Measurements from ENCODE around the gene PTGER2. TPM values are rescaled to one million over a fixed set of nuclear protein-coding genes. Genes with fewer than 3 reads are reported as not detected.
A peak's percentile ranks its signal among the peaks of the same experiment; 100 is the strongest.

The PTGER2 gene
- total RNA-seq, 3 donors from 2014 or later (not counting 1 experiment from before 2014, with no cell fraction given), result 55.3 to 67.9 (median 60.6) TPM

DNA sequence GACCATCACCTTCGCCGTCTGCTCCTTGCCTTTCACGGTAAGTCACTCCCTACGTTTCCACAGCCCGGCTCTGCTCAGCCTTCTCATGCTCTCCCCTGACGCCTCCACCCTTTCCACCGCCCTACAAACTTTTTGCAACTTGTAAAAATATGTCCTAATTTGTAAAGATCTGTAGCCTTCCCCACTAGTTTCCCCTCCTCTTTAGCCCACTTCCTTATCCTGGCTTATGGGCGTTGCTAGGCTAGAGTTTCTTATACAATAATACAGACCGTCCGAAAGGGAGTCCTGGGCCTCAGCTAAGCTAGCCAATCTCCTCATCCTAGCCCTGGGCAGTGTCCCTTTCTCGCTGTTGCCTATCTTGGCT, 1.2 kb downstream of the PTGER2 start:
- ATAC-seq (peak; percentile 4 to 27 (median 5)), DNase-seq (peak in 1 of 2 donors; percentile 50)
- H3K27me3 Mint-ChIP-seq (ENCODE audit: low read depth in 2 of 2), result no peaks in the 10 kb centered on the region
- Histone ChIP-seq H3K4me1 (ENCODE audit: control insufficient read depth, insufficient read depth, low read length) (peaks cover 35% of the 10 kb centered on the region), H3K9me3 (ENCODE audit: control insufficient read depth, insufficient read depth, low read length) (no peaks in the 10 kb centered on the region), H3K4me3 (ENCODE audit: low read length) (peak overlapping the region; percentile 86), H3K27ac (ENCODE audit: low read length) (peak overlapping the region; percentile 75), H3K27me3 (ENCODE audit: control insufficient read depth, insufficient read depth, low read length) (no peaks in the 10 kb centered on the region), H3K36me3 (ENCODE audit: control insufficient read depth, insufficient read depth, low read length) (no peaks in the 10 kb centered on the region)
- H3K4me1 Mint-ChIP-seq, result peaks cover 89 to 95% of the 10 kb centered on the region in 2 donors
- intact Hi-C loops (cut with micrococcal nuclease), result loop anchor here (2.0 kb wide), 1 partner anchor 37 kb away; no protein-coding TSS in a partner anchor
- WGBS (ENCODE audit: insufficient coverage), result 1% methylated on average over 11 of the region's 11 CpGs
- H3K36me3 Mint-ChIP-seq, result peaks cover 12% of the 10 kb centered on the region
- peak overlapping the region; percentile 98 for H3K4me3 Mint-ChIP-seq
- H3K27ac Mint-ChIP-seq, result peak overlapping the region; percentile 95 to 99
- H3K9me3 Mint-ChIP-seq, result no peaks in the 10 kb centered on the region
- TF ChIP-seq, protein P1, sequence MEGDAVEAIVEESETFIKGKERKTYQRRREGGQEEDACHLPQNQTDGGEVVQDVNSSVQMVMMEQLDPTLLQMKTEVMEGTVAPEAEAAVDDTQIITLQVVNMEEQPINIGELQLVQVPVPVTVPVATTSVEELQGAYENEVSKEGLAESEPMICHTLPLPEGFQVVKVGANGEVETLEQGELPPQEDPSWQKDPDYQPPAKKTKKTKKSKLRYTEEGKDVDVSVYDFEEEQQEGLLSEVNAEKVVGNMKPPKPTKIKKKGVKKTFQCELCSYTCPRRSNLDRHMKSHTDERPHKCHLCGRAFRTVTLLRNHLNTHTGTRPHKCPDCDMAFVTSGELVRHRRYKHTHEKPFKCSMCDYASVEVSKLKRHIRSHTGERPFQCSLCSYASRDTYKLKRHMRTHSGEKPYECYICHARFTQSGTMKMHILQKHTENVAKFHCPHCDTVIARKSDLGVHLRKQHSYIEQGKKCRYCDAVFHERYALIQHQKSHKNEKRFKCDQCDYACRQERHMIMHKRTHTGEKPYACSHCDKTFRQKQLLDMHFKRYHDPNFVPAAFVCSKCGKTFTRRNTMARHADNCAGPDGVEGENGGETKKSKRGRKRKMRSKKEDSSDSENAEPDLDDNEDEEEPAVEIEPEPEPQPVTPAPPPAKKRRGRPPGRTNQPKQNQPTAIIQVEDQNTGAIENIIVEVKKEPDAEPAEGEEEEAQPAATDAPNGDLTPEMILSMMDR (IDR thresholded peaks at IDR 0.05), result no peak

DNA sequence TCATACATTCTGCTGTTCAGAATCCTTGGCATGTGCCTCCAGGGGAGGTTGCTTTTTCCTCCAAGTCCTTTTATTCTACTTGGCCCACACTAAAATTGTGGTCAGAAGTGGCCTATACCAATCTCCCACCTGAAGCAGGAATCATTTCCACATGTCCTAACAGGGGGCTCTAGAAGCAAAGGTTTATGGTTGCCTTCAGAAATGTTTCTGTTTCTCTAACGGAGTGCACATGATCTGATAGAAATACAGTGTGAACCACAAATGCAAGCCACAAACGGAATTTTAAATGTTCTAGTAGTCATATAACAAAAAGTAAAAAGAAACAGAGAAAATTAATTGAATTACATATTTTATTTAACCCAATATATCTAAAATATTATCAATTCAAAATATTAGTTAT, 4.0 kb downstream of the PTGER2 start:
- Mint-ChIP-seq H3K27me3 (ENCODE audit: low read depth in 2 of 2) (no peaks in the 10 kb centered on the region), H3K9me3 (peaks cover 4 to 5% of the 10 kb centered on the region in 2 donors), H3K36me3 (peaks cover 34% of the 10 kb centered on the region), H3K4me3 (peak overlapping the region; percentile 98), H3K4me1 (peaks cover 84 to 94% of the 10 kb centered on the region in 2 donors), H3K27ac (peak overlapping the region; percentile 95 to 99)
- no CpG with 5 or more reads among the region's 2 CpGs for WGBS (ENCODE audit: insufficient coverage)
- peak overlapping the region; percentile 86 for H3K4me3 ChIP-seq (ENCODE audit: low read length)
- DNase-seq, result peak in 1 of 2 donors; percentile 45
- intact Hi-C loops (cut with micrococcal nuclease), result no loop called here
- peak in 2 of 3 donors; percentile 8 to 13 for ATAC-seq
- peaks cover 19% of the 10 kb centered on the region for H3K4me1 ChIP-seq (ENCODE audit: control insufficient read depth, insufficient read depth, low read length)
- peaks cover 3% of the 10 kb centered on the region for H3K36me3 ChIP-seq (ENCODE audit: control insufficient read depth, insufficient read depth, low read length)
- peak overlapping the region; percentile 75 for H3K27ac ChIP-seq (ENCODE audit: low read length)
- H3K9me3 ChIP-seq (ENCODE audit: control insufficient read depth, insufficient read depth, low read length), result peaks cover 9% of the 10 kb centered on the region
- H3K27me3 ChIP-seq (ENCODE audit: control insufficient read depth, insufficient read depth, low read length), result no peaks in the 10 kb centered on the region
- TF ChIP-seq, protein P1 (IDR thresholded peaks at IDR 0.05), result no peak

DNA sequence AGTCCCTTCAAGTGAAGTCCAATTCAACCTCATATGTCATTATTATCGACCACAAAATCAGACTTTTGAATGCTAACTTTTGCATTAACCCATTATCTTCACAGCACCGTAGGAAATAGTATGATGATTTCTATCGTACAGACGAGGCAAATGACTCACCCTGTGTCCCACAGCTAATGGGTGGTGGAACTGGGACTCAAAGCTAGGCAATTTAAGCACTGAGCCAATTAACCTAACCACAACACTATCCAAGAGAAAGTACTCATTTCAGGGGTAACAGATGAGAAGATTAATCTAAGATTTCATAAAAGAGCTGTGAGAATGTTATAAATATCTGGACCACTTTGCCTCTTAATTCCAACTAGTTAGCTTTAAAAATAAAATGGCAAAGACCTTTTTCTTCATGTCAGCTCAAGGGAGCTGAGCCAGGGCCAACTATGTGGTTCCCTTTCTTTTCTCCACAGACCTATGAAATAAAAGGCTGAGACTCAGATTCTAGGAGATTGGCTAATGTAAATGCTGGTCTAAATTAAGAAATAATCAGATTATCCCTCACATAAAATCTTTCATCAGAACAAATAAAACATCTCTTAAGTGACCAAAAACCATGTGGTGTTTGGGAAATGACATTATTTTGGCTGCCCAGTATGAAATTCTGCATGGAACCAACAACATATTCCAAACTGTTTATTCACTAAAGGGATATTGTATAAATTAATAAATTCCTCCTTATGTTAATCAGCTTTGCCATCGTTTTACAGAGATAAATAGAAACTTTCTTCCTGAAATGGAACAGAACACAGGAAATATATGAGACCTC, 4.9 kb downstream of the PTGER2 start:
- intact Hi-C loops (cut with micrococcal nuclease), result no loop called here
- TF ChIP-seq, protein P1 (IDR thresholded peaks at IDR 0.05), result no peak
- Histone ChIP-seq H3K27me3 (ENCODE audit: control insufficient read depth, insufficient read depth, low read length) (no peaks in the 10 kb centered on the region), H3K9me3 (ENCODE audit: control insufficient read depth, insufficient read depth, low read length) (peaks cover 9% of the 10 kb centered on the region), H3K4me3 (ENCODE audit: low read length) (peak overlapping the region; percentile 86), H3K36me3 (ENCODE audit: control insufficient read depth, insufficient read depth, low read length) (peaks cover 3% of the 10 kb centered on the region), H3K4me1 (ENCODE audit: control insufficient read depth, insufficient read depth, low read length) (peaks cover 21% of the 10 kb centered on the region), H3K27ac (ENCODE audit: low read length) (peak overlapping the region; percentile 23)
- H3K36me3 Mint-ChIP-seq, result peaks cover 34% of the 10 kb centered on the region
- H3K4me3 Mint-ChIP-seq, result peak overlapping the region; percentile 98
- peak overlapping the region; percentile 95 to 99 for H3K27ac Mint-ChIP-seq
- peaks cover 84 to 94% of the 10 kb centered on the region in 2 donors for H3K4me1 Mint-ChIP-seq
- ATAC-seq, result no peak
- H3K9me3 Mint-ChIP-seq, result peaks cover 4 to 5% of the 10 kb centered on the region in 2 donors
- no peaks in the 10 kb centered on the region for H3K27me3 Mint-ChIP-seq (ENCODE audit: low read depth in 2 of 2)
- WGBS (ENCODE audit: insufficient coverage), result no CpG with 5 or more reads among the region's 5 CpGs
- DNase-seq, result no peak

Measured in natural killer cell (primary cell).